ENCODE measurements around the gene CD320. TPM values are rescaled to one million over a fixed set of nuclear protein-coding genes. Genes with fewer than 3 reads are reported as not detected.
A peak's percentile ranks its signal among the peaks of the same experiment; 100 is the strongest.

The CD320 gene
- polyA plus RNA-seq, 4 donors = 22.3 to 40.2 (median 26.1) TPM

DNA sequence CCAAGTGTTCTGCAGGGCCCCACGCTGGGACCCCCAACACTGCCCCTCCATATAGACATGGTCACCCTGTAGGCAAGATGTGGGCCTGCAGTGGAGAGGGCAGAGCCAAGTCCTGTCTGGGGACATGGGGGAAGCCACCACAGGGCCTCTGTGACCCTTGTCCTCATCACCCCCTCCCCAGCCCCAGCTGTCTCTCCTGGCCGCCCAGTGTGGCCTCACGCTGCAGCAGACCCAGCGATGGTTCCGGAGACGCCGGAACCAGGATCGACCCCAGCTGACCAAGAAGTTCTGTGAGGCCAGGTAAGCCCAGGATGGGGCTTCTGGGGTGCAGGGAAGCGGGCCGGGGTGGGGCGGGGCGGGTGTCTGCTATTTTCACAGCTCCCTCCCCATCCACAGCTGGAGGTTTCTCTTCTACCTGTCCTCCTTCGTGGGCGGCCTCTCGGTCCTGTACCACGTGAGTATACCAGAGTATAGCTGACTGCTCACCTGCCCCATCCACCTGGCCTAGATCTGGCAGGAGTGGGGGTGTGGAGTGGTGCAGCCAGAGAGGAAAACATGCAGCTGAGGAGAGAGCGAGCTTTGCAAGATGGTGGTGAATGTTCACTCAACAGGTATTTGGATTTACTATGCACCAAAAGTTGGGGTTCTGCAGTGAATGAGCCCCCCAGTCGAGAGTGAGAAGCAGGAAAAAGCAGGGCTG is 52.6 kb downstream of the CD320 start:
- no peak for DNase-seq (ENCODE audit: low read depth in 4 of 4, low spot score in 3 of 4)

- no peak for DNase-seq (ENCODE audit: low read depth in 4 of 4, low spot score in 3 of 4)
Observed at GRCh38 chr19:8254286-8255001, 53.7 kb downstream of the CD320 start.

DNA sequence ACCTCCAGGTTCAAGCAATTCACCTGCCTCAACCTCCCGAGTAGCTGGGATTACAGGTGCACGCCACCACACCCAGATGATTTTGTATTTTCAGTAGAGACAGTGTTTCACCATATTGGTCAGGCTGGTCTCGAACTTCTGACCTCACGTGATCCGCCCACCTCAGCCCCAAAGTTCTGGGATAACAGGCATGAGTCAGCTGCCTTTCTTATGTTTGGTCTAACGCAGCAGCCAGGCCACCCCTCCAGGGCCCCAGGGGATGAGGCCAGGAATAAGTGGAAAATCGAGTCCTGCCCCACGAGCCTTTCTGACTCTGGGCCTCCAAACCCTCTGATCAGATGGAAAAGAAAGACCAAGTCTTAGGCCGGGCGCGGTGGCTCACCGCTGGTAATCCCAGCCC is 54.5 kb downstream of the CD320 start:
- DNase-seq (ENCODE audit: low read depth in 4 of 4, low spot score in 3 of 4) = no peak

GRCh38 chr19:8252922-8253589 is 55.1 kb downstream of the CD320 start:
- DNase-seq (ENCODE audit: low read depth in 4 of 4, low spot score in 3 of 4) = peak in 2 of 4 donors; percentile 64 to 65

Other genes with a start within 250 kb of the CD320 start
- gene FBN3, start 158.8 kb downstream of the CD320 start, polyA plus RNA-seq (ENCODE audit: insufficient read length in 4 of 4) = 10 to 100 TPM; 19.5 to 61.6 (median 46.2) TPM
- 10 to 100 TPM; 24.7 to 52.6 (median 37.5) TPM for gene CERS4, start 99.0 kb downstream of the CD320 start, polyA plus RNA-seq (ENCODE audit: insufficient read length in 4 of 4)
- 10 to 100 TPM; 21.5 to 60.3 (median 46.5) TPM for gene NDUFA7, start 13.0 kb upstream of the CD320 start, polyA plus RNA-seq (ENCODE audit: insufficient read length in 4 of 4)
- gene RPS28, start 13.1 kb upstream of the CD320 start, polyA plus RNA-seq (ENCODE audit: insufficient read length in 4 of 4) = 100 to 1,000 TPM; 334 to 594 (median 374) TPM
- 10 to 100 TPM in 1 of 4 donors, 1 to 10 TPM in 3; 5.1 to 13.6 (median 6.2) TPM for gene KANK3, start 34.9 kb upstream of the CD320 start, polyA plus RNA-seq (ENCODE audit: insufficient read length in 4 of 4)
- 1 to 10 TPM; 2.8 to 5.3 (median 3.4) TPM for gene ANGPTL4, start 55.8 kb upstream of the CD320 start, polyA plus RNA-seq (ENCODE audit: insufficient read length in 4 of 4)
- 100 to 1,000 TPM; 114 to 180 (median 131) TPM for gene RAB11B, start 82.0 kb upstream of the CD320 start, polyA plus RNA-seq (ENCODE audit: insufficient read length in 4 of 4)
- 10 to 100 TPM; 10.5 to 17.9 (median 13.5) TPM for gene MARCHF2, start 104.9 kb upstream of the CD320 start, polyA plus RNA-seq (ENCODE audit: insufficient read length in 4 of 4)
- 100 to 1,000 TPM; 272 to 481 (median 407) TPM for gene HNRNPM, start 136.6 kb upstream of the CD320 start, polyA plus RNA-seq (ENCODE audit: insufficient read length in 4 of 4)
- 1 to 10 TPM in 3 of 4 donors, under 1 TPM in 1; 0.90 to 5.0 (median 1.4) TPM for gene PRAM1, start 194.3 kb upstream of the CD320 start, polyA plus RNA-seq (ENCODE audit: insufficient read length in 4 of 4)
- 10 to 100 TPM; 14.9 to 28.7 (median 24.1) TPM for gene ZNF414, start 205.8 kb upstream of the CD320 start, polyA plus RNA-seq (ENCODE audit: insufficient read length in 4 of 4)

Measured in left renal pelvis (tissue), 4 donors.